Retinal pigment epithelial cell (primary cell): Measurements from ENCODE around the gene MACROD1.

Experiments
- DNase-seq: peaks from one replicate; pipeline ENCODE4 v3.0.0-alpha.2; 2010; ENCODE audit warnings: low read depth
- H3K4me3 ChIP-seq: 2 replicates; pipeline ENCODE4 v1.5.1; 2011; ENCODE audit warnings: mild to moderate bottlenecking, low read length, control low read depth, moderate library complexity
- TF ChIP-seq, protein P1 (sequence below): conservative IDR thresholded peaks from 2 replicates; pipeline ENCODE4 v1.5.1; 2011; ENCODE audit warnings: low read depth, low read length, control low read depth, inconsistent platforms

Gene MACROD1

DNA sequence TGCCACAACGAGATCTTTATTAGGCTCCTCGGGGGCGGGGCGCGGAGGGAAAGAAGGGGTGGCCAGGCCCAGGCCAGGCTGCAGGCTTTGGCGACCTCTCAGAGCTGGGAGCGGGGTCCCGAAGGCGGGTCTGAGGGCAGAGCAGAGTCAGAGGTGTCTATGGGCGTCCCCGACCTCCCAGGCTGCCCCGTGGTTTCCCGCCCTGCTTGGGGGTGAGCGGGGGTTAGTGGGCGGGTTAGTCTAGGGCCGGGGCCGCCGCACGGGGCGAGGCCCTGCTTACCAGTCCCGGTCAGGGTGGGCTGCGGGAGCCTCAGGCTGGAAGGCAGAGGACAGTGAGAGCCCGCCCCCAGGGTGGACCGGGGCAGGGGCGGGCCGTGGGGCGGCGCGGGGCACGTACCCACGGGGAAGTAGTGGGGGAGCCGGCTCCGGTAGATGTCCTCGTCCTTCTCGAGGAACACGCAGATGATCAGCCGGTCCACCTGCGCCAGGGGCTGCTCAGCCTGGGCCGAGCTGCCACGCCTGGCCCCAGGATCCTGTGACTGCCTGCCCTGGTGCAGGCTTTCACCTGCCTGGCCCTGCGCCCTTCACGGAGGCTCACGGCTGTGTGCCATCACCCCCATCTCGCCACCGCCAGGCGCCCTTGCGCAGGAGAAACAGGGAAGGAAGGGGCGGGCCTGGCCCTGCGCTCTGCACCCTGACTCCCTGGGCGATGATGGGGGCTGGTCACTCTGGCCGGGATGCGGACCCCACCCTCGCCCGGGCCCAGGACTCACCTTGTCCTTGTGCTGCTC, 167.2 kb downstream of the MACROD1 start:
- no peak overlapping the region for H3K4me3 ChIP-seq
- DNase-seq: no peak
- TF ChIP-seq, protein P1, sequence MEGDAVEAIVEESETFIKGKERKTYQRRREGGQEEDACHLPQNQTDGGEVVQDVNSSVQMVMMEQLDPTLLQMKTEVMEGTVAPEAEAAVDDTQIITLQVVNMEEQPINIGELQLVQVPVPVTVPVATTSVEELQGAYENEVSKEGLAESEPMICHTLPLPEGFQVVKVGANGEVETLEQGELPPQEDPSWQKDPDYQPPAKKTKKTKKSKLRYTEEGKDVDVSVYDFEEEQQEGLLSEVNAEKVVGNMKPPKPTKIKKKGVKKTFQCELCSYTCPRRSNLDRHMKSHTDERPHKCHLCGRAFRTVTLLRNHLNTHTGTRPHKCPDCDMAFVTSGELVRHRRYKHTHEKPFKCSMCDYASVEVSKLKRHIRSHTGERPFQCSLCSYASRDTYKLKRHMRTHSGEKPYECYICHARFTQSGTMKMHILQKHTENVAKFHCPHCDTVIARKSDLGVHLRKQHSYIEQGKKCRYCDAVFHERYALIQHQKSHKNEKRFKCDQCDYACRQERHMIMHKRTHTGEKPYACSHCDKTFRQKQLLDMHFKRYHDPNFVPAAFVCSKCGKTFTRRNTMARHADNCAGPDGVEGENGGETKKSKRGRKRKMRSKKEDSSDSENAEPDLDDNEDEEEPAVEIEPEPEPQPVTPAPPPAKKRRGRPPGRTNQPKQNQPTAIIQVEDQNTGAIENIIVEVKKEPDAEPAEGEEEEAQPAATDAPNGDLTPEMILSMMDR: peak; percentile 1

DNA sequence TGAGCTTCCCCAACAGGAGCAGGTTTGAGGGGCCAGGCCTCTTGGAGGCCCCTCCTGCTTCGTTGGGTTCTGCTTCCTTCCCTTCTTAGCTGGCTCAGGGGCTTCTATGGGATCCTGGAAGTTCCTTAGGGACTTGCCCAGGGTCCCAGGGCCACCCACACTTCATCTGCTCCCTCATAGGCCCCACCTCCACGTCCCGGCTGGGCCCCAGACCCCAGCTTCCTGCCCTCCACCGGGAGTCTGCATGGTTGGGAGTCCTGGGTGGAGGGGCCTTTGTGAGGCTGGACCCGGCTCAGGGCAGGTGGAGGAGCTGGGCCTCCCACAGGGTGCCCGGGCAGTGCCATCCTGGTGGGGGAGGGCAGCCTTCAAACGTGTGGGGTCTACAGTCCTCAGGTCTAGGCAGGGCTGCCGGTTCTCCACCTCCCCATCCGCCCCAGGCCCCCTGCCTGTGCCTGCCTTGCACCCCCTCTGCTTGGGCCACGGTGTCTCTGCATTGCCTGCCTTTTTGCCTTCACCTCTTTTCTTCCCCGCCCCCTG, 168.0 kb downstream of the MACROD1 start:
- H3K4me3 ChIP-seq: no peak overlapping the region
- DNase-seq: no peak
- TF ChIP-seq, protein P1: no peak

DNA sequence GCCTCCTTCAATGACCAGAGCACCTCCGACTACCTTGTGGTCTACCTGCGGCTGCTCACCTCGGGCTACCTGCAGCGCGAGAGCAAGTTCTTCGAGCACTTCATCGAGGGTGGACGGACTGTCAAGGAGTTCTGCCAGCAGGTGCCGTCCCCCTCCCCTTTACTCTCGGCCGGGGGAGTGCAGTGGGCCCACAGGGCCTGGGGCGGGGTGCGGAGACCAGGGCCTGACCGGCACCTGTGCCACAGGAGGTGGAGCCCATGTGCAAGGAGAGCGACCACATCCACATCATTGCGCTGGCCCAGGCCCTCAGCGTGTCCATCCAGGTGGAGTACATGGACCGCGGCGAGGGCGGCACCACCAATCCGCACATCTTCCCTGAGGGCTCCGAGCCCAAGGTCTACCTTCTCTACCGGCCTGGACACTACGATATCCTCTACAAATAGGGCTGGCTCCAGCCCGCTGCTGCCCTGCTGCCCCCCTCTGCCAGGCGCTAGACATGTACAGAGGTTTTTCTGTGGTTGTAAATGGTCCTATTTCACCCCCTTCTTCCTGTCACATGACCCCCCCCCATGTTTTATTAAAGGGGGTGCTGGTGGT, 168.7 kb downstream of the MACROD1 start:
- no peak overlapping the region for H3K4me3 ChIP-seq
- TF ChIP-seq, protein P1: no peak
- no peak for DNase-seq

DNA sequence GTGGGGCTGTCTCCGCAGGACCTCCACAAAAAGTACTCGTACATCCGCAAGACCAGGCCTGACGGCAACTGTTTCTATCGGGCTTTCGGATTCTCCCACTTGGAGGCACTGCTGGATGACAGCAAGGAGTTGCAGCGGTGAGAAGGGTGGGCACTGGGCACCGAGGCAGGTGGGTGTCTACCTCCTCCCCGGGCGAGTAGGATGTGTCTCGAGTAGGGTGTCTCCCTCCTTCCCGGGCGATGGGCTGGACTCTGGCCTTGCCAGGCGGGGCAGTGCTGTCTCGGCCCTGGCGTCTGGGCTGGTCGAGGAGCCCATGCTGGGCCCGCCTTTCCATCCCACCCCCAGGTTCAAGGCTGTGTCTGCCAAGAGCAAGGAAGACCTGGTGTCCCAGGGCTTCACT, 169.4 kb downstream of the MACROD1 start:
- H3K4me3 ChIP-seq: no peak overlapping the region
- no peak for DNase-seq
- TF ChIP-seq, protein P1: no peak

DNA sequence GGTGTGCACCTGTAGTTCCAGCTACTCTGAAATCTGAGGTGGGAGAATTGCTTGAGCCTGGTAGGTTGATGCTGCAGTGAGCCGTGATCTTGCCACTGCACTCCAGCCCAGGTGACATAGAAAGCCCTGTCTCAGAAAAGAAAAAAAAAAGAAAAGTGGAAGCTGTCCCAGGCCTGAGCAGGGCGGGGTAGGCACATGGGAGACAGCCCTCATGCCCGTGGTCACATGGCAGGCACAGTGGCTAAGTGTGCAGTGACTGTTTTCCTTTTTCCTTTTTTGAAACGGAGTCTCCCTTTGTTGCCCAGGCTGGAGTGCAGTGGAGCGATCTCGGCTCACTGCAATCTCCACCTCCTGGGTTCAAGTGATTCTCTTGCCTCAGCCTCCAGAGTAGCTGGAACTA, 171.9 kb downstream of the MACROD1 start:
- DNase-seq: no peak
- TF ChIP-seq, protein P1: no peak
- no peak overlapping the region for H3K4me3 ChIP-seq

DNA sequence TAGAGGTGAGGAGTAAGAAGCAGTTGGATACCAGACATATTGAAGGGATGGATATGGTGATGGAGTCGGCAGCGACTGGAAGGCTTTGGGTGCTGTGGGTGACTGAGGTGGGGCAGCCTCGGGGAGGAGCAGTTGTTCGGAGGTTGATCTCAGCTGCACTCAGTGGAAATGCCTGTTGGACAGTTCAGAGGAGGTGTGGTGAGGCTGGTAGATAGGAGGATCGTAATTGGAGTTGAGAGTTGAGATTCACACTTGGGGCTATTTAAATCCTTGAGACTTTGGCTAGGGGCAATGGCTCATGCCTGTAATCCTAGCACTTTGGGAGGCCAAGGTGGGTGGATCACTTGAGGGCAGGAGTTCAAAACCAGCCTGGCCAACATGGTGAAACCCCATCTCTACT, 172.8 kb downstream of the MACROD1 start:
- TF ChIP-seq, protein P1: no peak
- no peak for DNase-seq
- H3K4me3 ChIP-seq: no peak overlapping the region

DNA sequence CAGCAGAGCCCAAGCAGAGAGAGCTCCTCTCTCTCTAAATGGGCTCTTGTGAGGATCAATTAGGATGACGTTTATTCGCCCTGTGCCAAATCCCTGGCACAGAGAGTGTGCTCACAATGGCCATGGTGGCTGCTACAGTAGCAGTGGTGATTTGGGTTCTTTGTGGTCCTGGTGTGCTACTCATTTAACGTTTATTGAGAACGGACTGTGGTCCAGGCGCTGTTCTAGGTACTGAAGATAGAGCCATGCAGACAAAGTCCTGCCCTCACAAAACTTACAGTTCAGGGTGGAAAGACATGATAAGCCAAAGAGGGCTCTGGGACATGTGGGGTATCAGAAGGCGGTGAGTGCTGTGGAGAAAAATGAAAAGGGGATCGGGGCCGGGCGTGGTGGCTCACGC, 174.4 kb downstream of the MACROD1 start:
- no peak for DNase-seq
- TF ChIP-seq, protein P1: no peak
- no peak overlapping the region for H3K4me3 ChIP-seq
